ENCODE results near the gene RXRG. TPM values are rescaled to one million over a fixed set of nuclear protein-coding genes. Genes with fewer than 3 reads are reported as not detected.

Gene RXRG
- total RNA-seq, 6 donors from 2014 or later: 2.3 to 6.1 (median 3.4) TPM; not detected in 2

GRCh38 chr1:165485716-165486115, 40.8 kb upstream of the RXRG start:
- WGBS, 2 donors: 86 to 91% methylated on average over 5 of the region's 5 CpGs
- DNase-seq: no peak
- no peaks in the 10 kb centered on the region for H3K9me3 ChIP-seq
- H3K36me3 ChIP-seq: no peaks in the 10 kb centered on the region
- no peak overlapping the region for H3K4me3 ChIP-seq
- H3K27me3 ChIP-seq: no peaks in the 10 kb centered on the region
- H3K4me1 ChIP-seq: peaks cover 0 to 5% (median 0%) of the 10 kb centered on the region in 4 donors
- no peak for ATAC-seq (ENCODE audit: low FRiP score in 2 of 2)
- no peak overlapping the region for H3K27ac ChIP-seq
- no peak for TF ChIP-seq CTCF (IDR thresholded peaks at IDR 0.05)
- no peak for TF ChIP-seq POLR2A (IDR thresholded peaks at IDR 0.05)
- no peak for TF ChIP-seq POLR2AphosphoS5 (IDR thresholded peaks at IDR 0.05)
- TF ChIP-seq EP300 (IDR thresholded peaks at IDR 0.05): no peak

- Histone ChIP-seq H3K4me3 (no peak overlapping the region), H3K9me3 (no peaks in the 10 kb centered on the region), H3K4me1 (peaks cover 0 to 5% (median 0%) of the 10 kb centered on the region in 4 donors), H3K36me3 (no peaks in the 10 kb centered on the region), H3K27me3 (no peaks in the 10 kb centered on the region), H3K27ac (no peak overlapping the region)
- TF ChIP-seq CTCF (IDR thresholded peaks at IDR 0.05) (no peak), EP300 (IDR thresholded peaks at IDR 0.05) (no peak), POLR2AphosphoS5 (IDR thresholded peaks at IDR 0.05) (no peak), POLR2A (IDR thresholded peaks at IDR 0.05) (no peak)
- ATAC-seq (ENCODE audit: low FRiP score in 2 of 2) (no peak), DNase-seq (no peak)
- 94 to 100% methylated on average over 1 of the region's 1 CpG for WGBS, 2 donors
Observed at GRCh38 chr1:165484532-165484931, 39.6 kb upstream of the RXRG start.

- no peaks in the 10 kb centered on the region for H3K27me3 ChIP-seq
- WGBS, 2 donors: 90 to 91% methylated on average over 4 of the region's 4 CpGs
- DNase-seq (no peak), ATAC-seq (ENCODE audit: low FRiP score in 2 of 2) (no peak)
- H3K9me3 ChIP-seq: no peaks in the 10 kb centered on the region
- no peak for TF ChIP-seq CTCF (IDR thresholded peaks at IDR 0.05)
- H3K27ac ChIP-seq: no peak overlapping the region
- no peak overlapping the region for H3K4me3 ChIP-seq
- peaks cover 0 to 5% (median 0%) of the 10 kb centered on the region in 4 donors for H3K4me1 ChIP-seq
- H3K36me3 ChIP-seq: no peaks in the 10 kb centered on the region
Observed at GRCh38 chr1:165483412-165483811, 38.5 kb upstream of the RXRG start.

- Histone ChIP-seq H3K27me3 (no peaks in the 10 kb centered on the region), H3K36me3 (no peaks in the 10 kb centered on the region), H3K4me3 (no peak overlapping the region), H3K9me3 (no peaks in the 10 kb centered on the region), H3K27ac (no peak overlapping the region), H3K4me1 (peaks cover 0 to 5% (median 0%) of the 10 kb centered on the region in 4 donors)
- no peak for TF ChIP-seq EP300 (IDR thresholded peaks at IDR 0.05)
- TF ChIP-seq POLR2AphosphoS5 (IDR thresholded peaks at IDR 0.05): peak in 1 of 2 donors; percentile 12
- no peak for TF ChIP-seq POLR2A (IDR thresholded peaks at IDR 0.05)
- peak; percentile 66 to 97 for ATAC-seq (ENCODE audit: low FRiP score in 2 of 2)
- peak in 1 of 2 donors; percentile 36 for DNase-seq
- 31 to 32% methylated on average over 6 of the region's 6 CpGs for WGBS, 2 donors
Observed at GRCh38 chr1:165481820-165482532, 37.0 kb upstream of the RXRG start.

- no peak for TF ChIP-seq CTCF (IDR thresholded peaks at IDR 0.05)
- TF ChIP-seq EP300 (IDR thresholded peaks at IDR 0.05): no peak
- TF ChIP-seq POLR2AphosphoS5 (IDR thresholded peaks at IDR 0.05): no peak
- no peak for TF ChIP-seq POLR2A (IDR thresholded peaks at IDR 0.05)
- no peak for ATAC-seq (ENCODE audit: low FRiP score in 2 of 2)
Observed at GRCh38 chr1:165476776-165477175, 31.9 kb upstream of the RXRG start.

More at GRCh38 chr1:165476776-165477175, 31.9 kb upstream of the RXRG start:
- H3K4me3 ChIP-seq: no peak overlapping the region
- no peak overlapping the region for H3K27ac ChIP-seq
- peaks cover 0 to under 1% (median 0%) of the 10 kb centered on the region in 4 donors for H3K4me1 ChIP-seq
- H3K36me3 ChIP-seq: no peaks in the 10 kb centered on the region
- H3K9me3 ChIP-seq: no peaks in the 10 kb centered on the region
- no peaks in the 10 kb centered on the region for H3K27me3 ChIP-seq
- 53 to 62% methylated on average over 1 of the region's 1 CpG for WGBS, 2 donors
- DNase-seq: no peak
